Activated T-helper 2 cell treated with anti-CD3 and anti-CD28 coated beads, Interferon-gamma antibody, Interleukin-2, Interleukin-4, amounts not matched to agents 10 μg/mL and 5 μg/mL and 100 μg/mL, durations not matched to agents 14 hours and 24 hours and 36 hours (primary cell): ENCODE results near the gene NPR1. TPM values are rescaled to one million over a fixed set of nuclear protein-coding genes. Genes with fewer than 3 reads are reported as not detected.
"Not testable (repeated sequence)": the region's sequence is repeated elsewhere in the genome, so short reads cannot be mapped to it uniquely, and the experiment has no call there.

Source experiments
- DNase-seq: peaks from one replicate; pipeline ENCODE4 v3.0.0; 2021; ENCODE audit warnings: low spot score
- H3K27ac Mint-ChIP-seq: one replicate; pipeline ENCODE4 v1.8.0; 2021; ENCODE audit warnings: mixed read lengths
- H3K27me3 Mint-ChIP-seq: one replicate; pipeline ENCODE4 v1.8.0; 2021; ENCODE audit warnings: low read depth, mixed read lengths
- H3K36me3 Mint-ChIP-seq: one replicate; pipeline ENCODE4 v1.8.0; 2021; ENCODE audit warnings: low read depth, mixed read lengths
- H3K4me1 Mint-ChIP-seq: one replicate; pipeline ENCODE4 v1.8.0; 2021; ENCODE audit warnings: low read depth, mixed read lengths
- H3K4me3 Mint-ChIP-seq: one replicate; pipeline ENCODE4 v1.8.0; 2021; ENCODE audit warnings: low read depth, mild to moderate bottlenecking, moderate library complexity, mixed read lengths
- H3K9me3 Mint-ChIP-seq: one replicate; pipeline ENCODE4 v1.8.0; 2021; ENCODE audit warnings: mixed read lengths
- intact Hi-C: fragments of 100-400 bp; cut with micrococcal nuclease; formaldehyde crosslinking; loops from one replicate; pipeline ENCODE4 v1.15.1; 2023
- total RNA-seq: library from RNA; stranded (reverse); gene quantifications from 2 replicates; pipeline ENCODE4 v1.2.3, GENCODE V29; 2022

NPR1 gene
- total RNA-seq, 1 donor from 2014 or later = not detected

DNA sequence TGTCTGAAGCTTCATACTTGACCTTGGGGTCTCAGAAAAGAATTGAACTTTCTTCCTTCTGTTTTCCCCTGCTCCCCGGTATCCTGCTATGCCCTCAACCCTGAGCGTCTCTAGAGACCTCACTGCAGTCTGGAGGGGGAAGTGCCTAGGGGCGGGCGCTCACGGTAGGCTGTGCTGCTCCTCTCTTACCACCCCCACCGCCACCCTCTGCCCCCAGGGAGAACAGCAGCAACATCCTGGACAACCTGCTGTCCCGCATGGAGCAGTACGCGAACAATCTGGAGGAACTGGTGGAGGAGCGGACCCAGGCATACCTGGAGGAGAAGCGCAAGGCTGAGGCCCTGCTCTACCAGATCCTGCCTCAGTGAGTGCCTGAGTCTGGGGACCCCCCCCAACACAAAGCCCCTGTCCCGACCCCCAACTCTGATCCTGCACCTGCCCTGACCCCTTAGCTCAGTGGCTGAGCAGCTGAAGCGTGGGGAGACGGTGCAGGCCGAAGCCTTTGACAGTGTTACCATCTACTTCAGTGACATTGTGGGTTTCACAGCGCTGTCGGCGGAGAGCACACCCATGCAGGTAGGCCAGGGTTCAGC lies 10.3 kb downstream of the NPR1 start:
- no peak overlapping the region for H3K27ac Mint-ChIP-seq
- H3K27me3 Mint-ChIP-seq = peaks cover 9% of the 10 kb centered on the region
- H3K4me3 Mint-ChIP-seq = no peak overlapping the region
- H3K4me1 Mint-ChIP-seq = no peaks in the 10 kb centered on the region
- intact Hi-C loops = no loop called here
- H3K9me3 Mint-ChIP-seq = no peaks in the 10 kb centered on the region
- no peak for DNase-seq
- no peaks in the 10 kb centered on the region for H3K36me3 Mint-ChIP-seq

DNA sequence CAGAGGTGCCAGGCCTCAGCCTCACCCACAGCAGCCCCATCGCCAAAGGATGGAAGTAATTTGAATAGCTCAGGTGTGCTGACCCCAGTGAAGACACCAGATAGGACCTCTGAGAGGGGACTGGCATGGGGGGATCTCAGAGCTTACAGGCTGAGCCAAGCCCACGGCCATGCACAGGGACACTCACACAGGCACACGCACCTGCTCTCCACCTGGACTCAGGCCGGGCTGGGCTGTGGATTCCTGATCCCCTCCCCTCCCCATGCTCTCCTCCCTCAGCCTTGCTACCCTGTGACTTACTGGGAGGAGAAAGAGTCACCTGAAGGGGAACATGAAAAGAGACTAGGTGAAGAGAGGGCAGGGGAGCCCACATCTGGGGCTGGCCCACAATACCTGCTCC lies 15.0 kb downstream of the NPR1 start:
- Mint-ChIP-seq H3K9me3 (no peaks in the 10 kb centered on the region), H3K27ac (no peak overlapping the region), H3K27me3 (no peaks in the 10 kb centered on the region), H3K4me1 (no peaks in the 10 kb centered on the region), H3K4me3 (no peak overlapping the region), H3K36me3 (no peaks in the 10 kb centered on the region)
- intact Hi-C loops = no loop called here
- DNase-seq = no peak

DNA sequence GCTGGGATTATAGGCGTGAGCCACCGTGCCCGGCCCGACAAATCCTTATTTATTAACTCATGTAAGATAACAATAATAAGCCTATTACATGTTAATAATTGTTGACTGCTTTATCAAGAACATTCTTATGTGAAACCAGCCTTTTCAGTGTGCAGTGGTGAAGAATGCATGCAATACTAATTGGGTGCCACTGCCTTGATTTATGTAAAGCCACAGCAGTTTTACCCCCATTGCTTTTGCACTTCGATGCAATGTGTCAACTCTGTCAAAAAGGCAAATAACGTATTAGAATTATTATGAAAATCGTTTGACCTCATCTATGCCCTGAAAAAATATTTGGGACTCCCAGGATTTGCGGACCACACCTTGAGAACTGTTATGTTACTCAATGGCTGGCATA lies 18.3 kb downstream of the NPR1 start:
- Mint-ChIP-seq H3K27me3 (no peaks in the 10 kb centered on the region), H3K9me3 (no peaks in the 10 kb centered on the region), H3K36me3 (no peaks in the 10 kb centered on the region), H3K27ac (no peak overlapping the region), H3K4me1 (no peaks in the 10 kb centered on the region), H3K4me3 (no peak overlapping the region)
- intact Hi-C loops = no loop called here
- no peak for DNase-seq

DNA sequence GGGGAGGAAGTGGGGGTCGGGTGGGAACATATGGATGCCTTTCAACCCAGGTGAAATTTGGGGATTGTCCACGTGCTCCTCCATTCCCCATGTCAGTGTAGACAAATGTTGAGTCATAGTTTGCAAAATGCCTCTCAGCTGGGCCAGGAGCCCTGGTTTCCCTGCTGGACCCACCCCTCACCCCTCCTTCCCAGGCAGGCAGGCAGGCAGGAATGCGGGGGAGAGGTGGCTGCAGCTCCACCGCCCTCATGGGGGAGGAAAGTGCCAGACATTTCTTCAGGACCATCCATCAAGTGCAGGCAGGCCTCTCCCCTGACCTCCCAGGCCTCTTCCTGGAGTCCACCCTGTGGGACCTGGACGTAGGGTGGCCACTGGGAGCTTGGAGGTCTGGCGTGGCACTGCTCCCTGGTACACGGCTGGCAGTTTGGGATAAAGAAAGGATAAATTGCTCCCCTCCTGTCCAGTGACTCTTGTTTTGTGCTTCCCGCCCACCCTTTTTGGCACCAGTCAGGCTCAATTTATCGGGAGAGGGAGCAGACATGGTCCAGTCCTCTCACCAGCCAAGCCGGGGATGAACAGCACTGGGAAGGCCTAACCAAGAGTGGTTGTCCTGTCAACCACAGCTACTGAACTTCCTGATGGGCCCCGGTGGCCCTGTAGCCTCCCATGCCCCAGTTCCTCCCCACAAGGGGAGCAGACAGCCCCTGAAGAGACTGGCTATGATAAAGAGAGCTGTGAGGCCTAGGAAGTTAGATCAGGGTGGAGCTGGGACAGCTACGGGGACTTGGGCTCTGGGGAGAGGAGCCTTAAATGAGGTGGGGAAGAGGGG lies 18.9 kb downstream of the NPR1 start:
- no peaks in the 10 kb centered on the region for H3K27me3 Mint-ChIP-seq
- H3K36me3 Mint-ChIP-seq = no peaks in the 10 kb centered on the region
- H3K4me3 Mint-ChIP-seq = no peak overlapping the region
- intact Hi-C loops = no loop called here
- no peaks in the 10 kb centered on the region for H3K4me1 Mint-ChIP-seq
- no peaks in the 10 kb centered on the region for H3K9me3 Mint-ChIP-seq
- no peak for DNase-seq
- no peak overlapping the region for H3K27ac Mint-ChIP-seq

DNA sequence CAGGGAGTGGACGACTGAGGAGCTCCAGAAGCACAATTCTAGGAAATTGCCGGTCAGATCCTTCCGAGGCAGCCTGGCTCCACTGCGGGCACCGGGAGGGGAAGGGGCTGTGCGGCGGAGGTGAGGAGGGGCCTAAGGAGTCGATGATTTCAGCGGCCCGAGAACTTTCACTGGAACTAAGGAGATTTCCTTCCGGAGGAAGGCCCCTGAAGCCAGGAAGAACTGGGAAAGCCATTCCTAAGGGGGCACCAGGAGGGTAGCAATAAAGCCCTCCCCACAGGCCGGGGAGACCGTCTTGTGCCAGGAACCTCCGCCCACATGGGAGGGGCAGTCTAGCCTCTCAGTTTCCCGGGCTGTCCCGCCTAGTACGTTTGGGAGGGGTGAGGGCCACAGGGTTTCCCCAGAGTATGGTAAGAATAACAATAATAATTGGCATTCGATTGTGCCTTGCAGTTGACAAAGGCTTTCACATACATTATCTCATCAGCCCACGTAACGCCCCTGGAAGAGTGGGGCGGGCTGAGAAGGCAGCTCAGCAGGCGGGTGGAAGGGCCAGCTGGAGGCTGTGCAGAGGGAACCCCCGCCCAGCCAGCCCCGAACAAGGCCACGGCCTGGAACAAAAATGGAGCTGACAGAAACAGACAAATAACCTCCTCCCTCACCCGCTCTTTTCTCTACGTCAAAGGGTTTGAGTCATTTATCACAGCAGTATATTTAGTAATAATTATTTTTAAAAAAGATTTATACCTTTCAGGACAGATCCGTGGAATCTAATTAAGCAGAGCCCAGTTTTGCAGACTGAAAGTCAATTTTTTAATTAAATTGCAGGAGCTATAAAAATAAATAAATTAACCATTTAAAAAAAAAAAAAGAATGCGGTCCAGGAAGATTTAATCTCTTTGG lies 19.8 kb downstream of the NPR1 start:
- intact Hi-C loops = no loop called here
- no peak for DNase-seq
- Mint-ChIP-seq H3K9me3 (no peaks in the 10 kb centered on the region), H3K4me1 (no peaks in the 10 kb centered on the region), H3K36me3 (no peaks in the 10 kb centered on the region), H3K27ac (no peak overlapping the region), H3K4me3 (no peak overlapping the region), H3K27me3 (no peaks in the 10 kb centered on the region)

DNA sequence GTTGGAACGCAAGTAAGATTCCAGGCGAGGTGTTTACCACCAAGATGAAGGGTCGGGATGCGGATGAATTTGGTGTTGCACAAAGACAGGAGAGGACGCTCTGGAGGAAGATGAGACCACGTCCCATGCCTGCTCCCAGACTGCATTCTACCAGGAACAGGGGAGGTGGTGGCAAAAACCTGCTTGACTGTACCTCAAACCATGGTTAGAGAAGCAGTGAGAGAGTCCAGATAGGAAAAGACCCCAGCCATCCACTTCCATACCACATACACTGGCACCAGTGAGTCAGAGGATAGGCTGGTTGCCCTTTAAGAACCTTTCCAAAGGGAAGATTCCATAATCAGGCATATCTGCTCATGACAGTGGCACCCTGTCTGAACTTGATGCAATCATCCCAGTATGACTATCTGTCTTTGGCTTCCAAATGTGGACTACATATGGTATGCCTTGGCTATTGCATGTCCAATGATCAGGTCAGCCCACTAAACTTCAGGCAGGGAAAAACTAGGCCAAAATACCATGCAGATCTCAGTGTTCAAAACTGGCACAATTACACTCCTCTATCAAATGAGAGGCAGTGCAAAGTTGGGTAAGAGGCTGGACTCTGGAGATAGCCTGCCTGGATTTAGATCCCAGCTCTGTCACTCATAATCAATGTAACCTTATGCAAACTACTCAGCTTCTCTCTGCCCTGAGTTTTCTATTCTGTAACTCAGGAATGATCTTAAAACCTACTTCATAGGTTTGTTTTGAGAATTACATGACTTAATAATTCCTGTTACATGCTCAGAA lies 20.6 kb downstream of the NPR1 start:
- H3K4me3 Mint-ChIP-seq = no peak overlapping the region
- no peak for DNase-seq
- intact Hi-C loops = no loop called here
- no peaks in the 10 kb centered on the region for H3K36me3 Mint-ChIP-seq
- no peaks in the 10 kb centered on the region for H3K4me1 Mint-ChIP-seq
- H3K27me3 Mint-ChIP-seq = no peaks in the 10 kb centered on the region
- no peaks in the 10 kb centered on the region for H3K9me3 Mint-ChIP-seq
- H3K27ac Mint-ChIP-seq = no peak overlapping the region

DNA sequence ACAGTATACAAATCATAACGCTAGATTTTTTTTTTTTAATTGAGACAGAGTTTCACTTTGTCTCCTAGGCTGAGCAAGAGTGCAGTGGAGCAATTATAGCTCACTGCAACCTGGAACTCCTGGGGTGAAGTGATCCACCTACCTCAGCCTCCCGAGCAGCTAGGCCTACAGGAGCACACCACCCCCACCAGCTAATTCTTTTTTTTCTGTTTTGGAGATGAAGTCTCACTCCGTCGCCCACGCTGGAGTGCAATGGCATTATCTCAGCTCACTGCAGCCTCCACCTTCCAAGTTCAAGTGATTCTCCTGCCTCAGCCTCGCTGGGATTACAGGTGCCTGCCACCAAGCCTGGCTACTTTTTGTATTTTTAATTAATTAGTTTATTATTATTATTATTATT lies 21.3 kb downstream of the NPR1 start:
- H3K27ac Mint-ChIP-seq = no peak overlapping the region
- no peaks in the 10 kb centered on the region for H3K36me3 Mint-ChIP-seq
- H3K27me3 Mint-ChIP-seq = no peaks in the 10 kb centered on the region
- no peaks in the 10 kb centered on the region for H3K9me3 Mint-ChIP-seq
- intact Hi-C loops = no loop called here
- no peaks in the 10 kb centered on the region for H3K4me1 Mint-ChIP-seq
- DNase-seq = no peak
- H3K4me3 Mint-ChIP-seq = no peak overlapping the region

DNA sequence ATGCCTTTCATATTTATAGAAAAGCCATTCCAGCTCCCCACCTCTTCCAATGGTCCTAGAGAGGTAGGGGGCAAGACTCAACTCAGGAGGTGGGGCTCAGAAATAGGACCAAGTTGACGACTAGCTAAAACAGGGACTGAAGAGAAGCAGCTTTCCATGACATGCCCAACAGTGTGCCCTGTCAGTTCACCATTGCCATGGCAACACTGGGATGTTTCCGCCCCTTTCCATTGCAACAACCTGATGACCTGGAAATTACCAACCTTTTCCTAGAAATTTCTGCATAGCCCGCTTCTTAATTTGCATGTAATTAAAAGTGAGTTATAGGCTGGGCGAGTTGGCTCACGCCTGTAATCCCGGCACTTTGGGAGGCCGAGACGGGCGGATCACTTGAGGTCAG lies 27.0 kb downstream of the NPR1 start:
- H3K9me3 Mint-ChIP-seq = no peaks in the 10 kb centered on the region
- DNase-seq = no peak
- intact Hi-C loops = no loop called here
- H3K27ac Mint-ChIP-seq = no peak overlapping the region
- H3K36me3 Mint-ChIP-seq = no peaks in the 10 kb centered on the region
- H3K4me1 Mint-ChIP-seq = no peaks in the 10 kb centered on the region
- peaks cover under 1% of the 10 kb centered on the region for H3K27me3 Mint-ChIP-seq
- no peak overlapping the region for H3K4me3 Mint-ChIP-seq

DNA sequence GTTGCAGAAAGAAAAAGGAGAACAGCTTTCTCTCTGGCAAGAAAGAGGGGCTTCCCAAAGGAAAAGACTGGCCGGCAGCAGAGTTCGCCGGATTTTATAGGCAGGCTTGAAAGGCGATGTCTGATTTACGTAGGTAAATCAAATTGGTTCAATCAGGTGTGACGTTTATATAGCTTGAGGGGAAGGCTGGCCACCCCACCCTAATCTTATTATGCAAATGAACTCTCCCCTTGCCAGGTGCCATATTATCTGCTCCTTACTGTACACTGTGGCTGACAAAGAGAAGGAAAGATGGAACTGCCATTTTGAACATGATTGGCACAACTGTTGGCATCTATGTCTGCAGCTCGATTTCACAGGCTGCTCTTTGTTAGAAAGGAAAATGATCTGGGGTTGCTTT lies 32.5 kb downstream of the NPR1 start:
- DNase-seq = no peak
- no peaks in the 10 kb centered on the region for H3K36me3 Mint-ChIP-seq
- H3K4me1 Mint-ChIP-seq = no peaks in the 10 kb centered on the region
- no peaks in the 10 kb centered on the region for H3K9me3 Mint-ChIP-seq
- H3K27ac Mint-ChIP-seq = no peak overlapping the region
- no peak overlapping the region for H3K4me3 Mint-ChIP-seq
- intact Hi-C loops = no loop called here
- H3K27me3 Mint-ChIP-seq = peaks cover 9% of the 10 kb centered on the region

DNA sequence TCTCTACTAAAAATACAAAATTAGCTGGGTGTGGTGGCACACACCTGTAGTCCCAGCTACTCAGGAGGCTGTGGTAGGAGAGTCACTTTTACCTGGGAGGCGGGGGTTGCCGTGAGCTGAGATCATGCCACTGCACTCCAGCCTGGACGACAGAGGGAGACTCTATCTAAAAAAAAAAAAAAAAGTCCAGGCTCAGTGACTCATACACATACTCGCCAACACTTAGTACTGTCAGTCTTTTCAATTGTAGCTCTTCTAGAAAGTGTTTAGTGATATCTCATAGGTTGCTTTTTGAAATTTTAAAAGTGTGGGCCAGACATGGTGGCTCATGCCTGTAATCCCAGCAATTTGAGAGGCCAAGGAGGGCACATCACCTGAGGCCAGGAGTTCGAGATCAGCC lies 37.7 kb downstream of the NPR1 start:
- H3K4me1 Mint-ChIP-seq, H3K4me3 Mint-ChIP-seq, H3K9me3 Mint-ChIP-seq, DNase-seq, H3K36me3 Mint-ChIP-seq, intact Hi-C loops, H3K27ac Mint-ChIP-seq: not testable (repeated sequence)
- peaks cover 11% of the 10 kb centered on the region for H3K27me3 Mint-ChIP-seq

DNA sequence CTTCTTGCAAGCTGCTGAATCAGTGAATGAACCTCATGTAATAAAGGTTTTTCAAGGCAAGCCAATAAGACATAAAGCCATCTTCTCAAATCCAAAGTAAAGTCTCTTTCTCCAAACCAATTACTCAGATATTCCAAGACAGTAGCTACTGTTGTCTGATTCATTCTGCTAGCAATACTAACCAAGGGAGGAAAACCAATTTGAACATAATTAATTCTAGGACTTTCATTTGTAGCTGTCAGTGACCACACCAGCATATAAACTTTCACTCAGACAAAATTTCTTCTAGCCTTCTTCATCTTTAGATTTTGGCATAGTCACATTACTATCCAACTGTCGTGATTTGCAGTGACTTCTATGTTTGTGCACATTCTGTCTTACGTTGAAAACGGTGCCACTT lies 38.8 kb downstream of the NPR1 start:
- intact Hi-C loops = no loop called here
- H3K9me3 Mint-ChIP-seq = no peaks in the 10 kb centered on the region
- no peak for DNase-seq
- H3K27ac Mint-ChIP-seq = no peak overlapping the region
- H3K4me3 Mint-ChIP-seq = no peak overlapping the region
- H3K36me3 Mint-ChIP-seq = no peaks in the 10 kb centered on the region
- peaks cover 11% of the 10 kb centered on the region for H3K27me3 Mint-ChIP-seq
- H3K4me1 Mint-ChIP-seq = peaks cover 2% of the 10 kb centered on the region

DNA sequence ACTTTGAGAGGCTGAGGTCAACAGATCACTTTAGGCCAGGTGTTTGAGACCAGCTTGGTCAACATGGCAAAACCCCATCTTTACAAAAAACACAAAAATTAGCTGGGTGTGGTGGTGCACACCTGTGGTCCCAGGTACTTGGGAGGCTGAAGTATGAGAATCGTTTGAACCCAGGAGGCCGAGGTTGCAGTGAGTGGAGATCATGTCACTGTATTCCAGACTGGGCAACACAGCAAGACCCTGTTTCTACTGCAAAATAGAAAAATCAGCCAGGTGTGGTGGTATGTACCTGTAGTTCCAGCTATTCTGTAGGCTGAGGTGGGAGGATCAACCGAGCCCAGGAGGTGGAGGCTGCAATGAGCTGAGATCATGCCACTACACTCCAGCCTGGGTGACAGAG lies 45.2 kb downstream of the NPR1 start:
- Mint-ChIP-seq H3K27ac (no peak overlapping the region), H3K4me1 (peaks cover 9% of the 10 kb centered on the region), H3K4me3 (no peak overlapping the region), H3K9me3 (no peaks in the 10 kb centered on the region), H3K36me3 (no peaks in the 10 kb centered on the region), H3K27me3 (peaks cover 2% of the 10 kb centered on the region)
- intact Hi-C loops = no loop called here
- no peak for DNase-seq
